SK-N-SH treated with all-trans-retinoic acid at 6 μM for 48 hours (cell line): ENCODE measurements around the gene DHRS7B.

Source experiments
- CSDC2 ChIP-seq: fragments of 250-450 bp; sonication (Bioruptor Pico); IDR thresholded peaks from 2 replicates; pipeline ENCODE4 v1.5.0; 2020; ENCODE audit warnings: mild to moderate bottlenecking, moderate library complexity
- ESRRG ChIP-seq: fragments of 250-450 bp; sonication (Bioruptor Pico); IDR thresholded peaks from 2 replicates; pipeline ENCODE4 v1.6.1; 2021; ENCODE audit warnings: mild to moderate bottlenecking
- OSR1 ChIP-seq: fragments of 250-450 bp; sonication (Bioruptor Pico); IDR thresholded peaks from 2 replicates; pipeline ENCODE4 v1.8.0; 2022; ENCODE audit warnings: moderate library complexity, mild to moderate bottlenecking, inconsistent platforms
- PATZ1 ChIP-seq: fragments of 250-450 bp; sonication (Bioruptor Pico); IDR thresholded peaks from 2 replicates; pipeline ENCODE4 v1.8.0; 2020; ENCODE audit warnings: mild to moderate bottlenecking, moderate library complexity, borderline replicate concordance
- RARB ChIP-seq: fragments of 250-450 bp; sonication (Bioruptor Pico); IDR thresholded peaks from 2 replicates; pipeline ENCODE4 v1.8.0; 2021; ENCODE audit warnings: mild to moderate bottlenecking, moderate library complexity
- TOX ChIP-seq: fragments of 250-450 bp; sonication (Bioruptor Pico); IDR thresholded peaks from 2 replicates; pipeline ENCODE4 v1.8.0; 2021; ENCODE audit warnings: mild to moderate bottlenecking, moderate library complexity, borderline replicate concordance
- ZNF70 ChIP-seq: fragments of 450-650 bp; formaldehyde crosslinking; IDR thresholded peaks from 2 replicates; pipeline ENCODE4 v1.5.0; 2020; ENCODE audit warnings: mild to moderate bottlenecking, moderate library complexity
- ZNF8 ChIP-seq: fragments of 450-650 bp; formaldehyde crosslinking; IDR thresholded peaks from 2 replicates; pipeline ENCODE4 v1.5.0; 2020; ENCODE audit warnings: mild to moderate bottlenecking, moderate library complexity
- TF ChIP-seq, protein P1 (sequence below): fragments of 250-450 bp; sonication (Bioruptor Pico); IDR thresholded peaks from 2 replicates; pipeline ENCODE4 v1.5.0; 2020; ENCODE audit warnings: mild to moderate bottlenecking, moderate library complexity
- TF ChIP-seq, protein P2 (sequence below): fragments of 250-450 bp; sonication (Bioruptor Pico); IDR thresholded peaks from 2 replicates; pipeline ENCODE4 v1.8.0; 2021; ENCODE audit warnings: low read depth, mild to moderate bottlenecking, moderate library complexity, borderline replicate concordance
- TF ChIP-seq, protein P3 (sequence below): fragments of 250-450 bp; sonication (Bioruptor Pico); IDR thresholded peaks from 2 replicates; pipeline ENCODE4 v1.5.1; 2021; ENCODE audit warnings: mild to moderate bottlenecking, moderate library complexity

GRCh38 chr17:21082001-21082436, 44.7 kb upstream of the DHRS7B start:
- TF ChIP-seq OSR1 (CRISPR knock-in tag) (no peak), PATZ1 (no peak), RARB (CRISPR knock-in tag) (no peak), TOX (CRISPR knock-in tag) (no peak), ZNF8 (CRISPR knock-in tag) (no peak), ESRRG (no peak), ZNF70 (CRISPR knock-in tag) (no peak), CSDC2 (no peak)
- TF ChIP-seq, protein P1, sequence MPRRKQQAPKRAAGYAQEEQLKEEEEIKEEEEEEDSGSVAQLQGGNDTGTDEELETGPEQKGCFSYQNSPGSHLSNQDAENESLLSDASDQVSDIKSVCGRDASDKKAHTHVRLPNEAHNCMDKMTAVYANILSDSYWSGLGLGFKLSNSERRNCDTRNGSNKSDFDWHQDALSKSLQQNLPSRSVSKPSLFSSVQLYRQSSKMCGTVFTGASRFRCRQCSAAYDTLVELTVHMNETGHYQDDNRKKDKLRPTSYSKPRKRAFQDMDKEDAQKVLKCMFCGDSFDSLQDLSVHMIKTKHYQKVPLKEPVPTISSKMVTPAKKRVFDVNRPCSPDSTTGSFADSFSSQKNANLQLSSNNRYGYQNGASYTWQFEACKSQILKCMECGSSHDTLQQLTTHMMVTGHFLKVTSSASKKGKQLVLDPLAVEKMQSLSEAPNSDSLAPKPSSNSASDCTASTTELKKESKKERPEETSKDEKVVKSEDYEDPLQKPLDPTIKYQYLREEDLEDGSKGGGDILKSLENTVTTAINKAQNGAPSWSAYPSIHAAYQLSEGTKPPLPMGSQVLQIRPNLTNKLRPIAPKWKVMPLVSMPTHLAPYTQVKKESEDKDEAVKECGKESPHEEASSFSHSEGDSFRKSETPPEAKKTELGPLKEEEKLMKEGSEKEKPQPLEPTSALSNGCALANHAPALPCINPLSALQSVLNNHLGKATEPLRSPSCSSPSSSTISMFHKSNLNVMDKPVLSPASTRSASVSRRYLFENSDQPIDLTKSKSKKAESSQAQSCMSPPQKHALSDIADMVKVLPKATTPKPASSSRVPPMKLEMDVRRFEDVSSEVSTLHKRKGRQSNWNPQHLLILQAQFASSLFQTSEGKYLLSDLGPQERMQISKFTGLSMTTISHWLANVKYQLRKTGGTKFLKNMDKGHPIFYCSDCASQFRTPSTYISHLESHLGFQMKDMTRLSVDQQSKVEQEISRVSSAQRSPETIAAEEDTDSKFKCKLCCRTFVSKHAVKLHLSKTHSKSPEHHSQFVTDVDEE (CRISPR knock-in tag), result no peak
- TF ChIP-seq, protein P2, sequence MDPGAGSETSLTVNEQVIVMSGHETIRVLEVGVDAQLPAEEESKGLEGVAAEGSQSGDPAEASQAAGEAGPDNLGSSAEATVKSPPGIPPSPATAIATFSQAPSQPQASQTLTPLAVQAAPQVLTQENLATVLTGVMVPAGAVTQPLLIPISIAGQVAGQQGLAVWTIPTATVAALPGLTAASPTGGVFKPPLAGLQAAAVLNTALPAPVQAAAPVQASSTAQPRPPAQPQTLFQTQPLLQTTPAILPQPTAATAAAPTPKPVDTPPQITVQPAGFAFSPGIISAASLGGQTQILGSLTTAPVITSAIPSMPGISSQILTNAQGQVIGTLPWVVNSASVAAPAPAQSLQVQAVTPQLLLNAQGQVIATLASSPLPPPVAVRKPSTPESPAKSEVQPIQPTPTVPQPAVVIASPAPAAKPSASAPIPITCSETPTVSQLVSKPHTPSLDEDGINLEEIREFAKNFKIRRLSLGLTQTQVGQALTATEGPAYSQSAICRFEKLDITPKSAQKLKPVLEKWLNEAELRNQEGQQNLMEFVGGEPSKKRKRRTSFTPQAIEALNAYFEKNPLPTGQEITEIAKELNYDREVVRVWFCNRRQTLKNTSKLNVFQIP (CRISPR knock-in tag), result no peak
- TF ChIP-seq, protein P3, sequence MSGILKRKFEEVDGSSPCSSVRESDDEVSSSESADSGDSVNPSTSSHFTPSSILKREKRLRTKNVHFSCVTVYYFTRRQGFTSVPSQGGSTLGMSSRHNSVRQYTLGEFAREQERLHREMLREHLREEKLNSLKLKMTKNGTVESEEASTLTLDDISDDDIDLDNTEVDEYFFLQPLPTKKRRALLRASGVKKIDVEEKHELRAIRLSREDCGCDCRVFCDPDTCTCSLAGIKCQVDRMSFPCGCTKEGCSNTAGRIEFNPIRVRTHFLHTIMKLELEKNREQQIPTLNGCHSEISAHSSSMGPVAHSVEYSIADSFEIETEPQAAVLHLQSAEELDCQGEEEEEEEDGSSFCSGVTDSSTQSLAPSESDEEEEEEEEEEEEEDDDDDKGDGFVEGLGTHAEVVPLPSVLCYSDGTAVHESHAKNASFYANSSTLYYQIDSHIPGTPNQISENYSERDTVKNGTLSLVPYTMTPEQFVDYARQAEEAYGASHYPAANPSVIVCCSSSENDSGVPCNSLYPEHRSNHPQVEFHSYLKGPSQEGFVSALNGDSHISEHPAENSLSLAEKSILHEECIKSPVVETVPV (CRISPR knock-in tag), result no peak
